GM21825 (cell line): ENCODE results near the gene CENPA.
"Not testable (repeated sequence)": the region's sequence is repeated elsewhere in the genome, so short reads cannot be mapped to it uniquely, and the experiment has no call there.

Experiments
- ATAC-seq: cut with Tn5 transposase; IDR thresholded peaks from one replicate; pipeline ENCODE4 v1.9.1; 2021; ENCODE audit warnings: mild to moderate bottlenecking, moderate library complexity; ENCODE audit not compliant: unreplicated experiment

CENPA gene

DNA sequence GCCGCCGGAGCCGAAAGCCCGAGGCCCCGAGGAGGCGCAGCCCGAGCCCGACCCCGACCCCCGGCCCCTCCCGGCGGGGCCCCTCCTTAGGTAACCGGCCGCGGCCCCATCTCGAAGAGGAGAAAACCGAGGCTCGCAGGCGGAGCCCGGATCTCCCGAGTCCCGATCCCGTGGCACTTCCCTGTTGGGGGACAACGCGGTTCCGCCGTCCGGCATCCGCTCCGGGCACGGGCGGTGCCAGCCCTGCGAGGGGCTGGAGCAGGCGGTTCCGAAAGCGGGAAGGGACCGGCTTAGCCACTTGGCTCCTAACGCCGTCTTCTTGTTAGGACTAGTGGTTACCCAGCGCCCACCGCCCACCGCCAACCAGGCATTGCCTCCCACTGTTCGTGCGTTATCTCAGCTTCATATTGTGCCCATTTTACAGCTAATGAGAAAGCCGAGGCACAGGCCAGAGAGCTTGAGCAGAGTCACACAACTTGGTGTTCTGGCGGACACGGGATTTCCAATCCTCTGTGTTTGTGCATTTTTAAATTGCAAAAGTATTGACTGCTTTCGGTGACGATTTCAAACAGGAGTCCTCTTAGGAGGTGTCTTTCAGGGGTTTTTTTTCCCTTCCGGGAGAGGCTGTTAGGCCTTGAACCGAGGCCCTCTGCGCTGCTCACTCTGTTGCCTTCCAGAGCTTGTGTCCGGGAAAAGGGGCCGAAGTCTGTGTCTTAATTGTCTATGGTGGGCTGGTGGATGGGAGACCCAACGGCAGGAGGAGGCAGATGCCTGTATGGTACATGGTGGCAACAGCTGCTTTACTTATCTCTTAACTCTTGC is 562 bp downstream of the CENPA start:
- peak; percentile 19 for ATAC-seq

DNA sequence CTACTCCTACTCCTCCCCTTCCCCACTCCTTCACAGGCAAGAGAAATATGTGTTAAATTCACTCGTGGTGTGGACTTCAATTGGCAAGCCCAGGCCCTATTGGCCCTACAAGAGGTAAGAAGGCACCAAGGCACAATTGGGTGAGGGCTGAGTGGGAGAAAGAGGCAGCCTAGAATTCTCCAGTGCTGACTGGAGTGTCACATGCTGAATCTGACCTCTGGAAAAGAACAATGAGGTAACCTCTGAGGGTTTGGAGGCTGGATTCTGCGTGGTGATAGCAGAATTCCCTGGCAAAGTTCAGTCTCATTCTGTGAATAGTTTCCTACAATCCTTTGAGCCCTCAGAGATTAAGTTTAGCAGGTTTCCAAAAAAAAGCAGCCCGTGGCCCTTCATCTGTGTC is 6.9 kb downstream of the CENPA start:
- no peak for ATAC-seq

DNA sequence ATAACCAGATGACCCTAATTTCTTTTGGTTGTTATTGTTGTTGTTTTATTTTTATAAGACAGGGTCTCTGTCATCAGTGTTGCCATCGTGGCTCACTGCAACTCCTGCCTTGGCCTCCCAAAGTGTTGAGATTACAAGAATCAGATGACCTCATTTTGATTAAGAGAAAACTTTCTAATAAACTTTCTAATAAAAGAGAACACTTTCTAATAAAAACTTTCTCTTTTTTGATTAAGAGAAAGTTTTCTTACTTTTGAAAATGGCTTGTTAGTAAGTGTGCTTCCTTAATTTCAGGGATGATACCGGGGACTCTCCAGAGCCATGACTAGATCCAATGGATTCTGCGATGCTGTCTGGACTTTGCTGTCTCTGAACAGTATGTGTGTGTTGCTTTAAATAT is 7.7 kb downstream of the CENPA start:
- ATAC-seq: no peak

DNA sequence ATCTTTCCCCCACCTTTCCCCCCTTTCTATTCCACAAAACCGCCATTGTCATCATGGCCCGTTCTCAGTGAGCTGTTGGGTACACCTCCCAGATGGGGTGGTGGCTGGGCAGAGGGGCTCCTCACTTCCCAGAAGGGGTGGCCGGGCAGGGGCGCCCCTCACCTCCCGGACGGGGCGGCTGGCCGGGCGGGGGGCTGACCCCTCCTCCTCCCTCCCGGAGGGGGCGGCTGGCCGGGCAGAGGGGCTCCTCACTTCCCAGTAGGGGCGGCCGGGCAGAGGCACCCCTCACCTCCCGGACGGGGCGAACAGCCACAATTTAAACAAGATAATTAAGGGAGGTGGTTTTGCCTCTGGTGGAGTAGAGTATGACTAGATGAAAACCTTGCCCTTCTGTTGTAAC is 9.3 kb downstream of the CENPA start:
- not testable (repeated sequence) for ATAC-seq

DNA sequence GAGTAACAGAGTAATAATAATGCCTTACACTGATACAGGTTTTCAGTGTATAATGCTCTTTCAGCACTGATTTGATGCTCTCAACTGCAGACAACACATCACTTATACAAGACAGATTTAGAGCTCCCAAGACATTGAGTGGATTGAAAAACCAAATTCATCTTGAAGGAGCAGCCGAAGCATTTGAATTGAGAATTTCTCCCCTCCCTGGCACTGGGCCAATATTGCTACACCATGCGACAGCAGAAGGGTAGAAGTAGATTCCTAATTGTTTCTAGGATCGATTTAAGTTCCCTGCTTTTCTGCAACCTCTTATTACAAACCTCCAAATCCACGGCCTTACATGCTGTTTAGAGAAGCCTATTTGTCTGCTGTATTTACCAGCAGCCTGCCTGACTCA is 15.5 kb downstream of the CENPA start:
- ATAC-seq: no peak

DNA sequence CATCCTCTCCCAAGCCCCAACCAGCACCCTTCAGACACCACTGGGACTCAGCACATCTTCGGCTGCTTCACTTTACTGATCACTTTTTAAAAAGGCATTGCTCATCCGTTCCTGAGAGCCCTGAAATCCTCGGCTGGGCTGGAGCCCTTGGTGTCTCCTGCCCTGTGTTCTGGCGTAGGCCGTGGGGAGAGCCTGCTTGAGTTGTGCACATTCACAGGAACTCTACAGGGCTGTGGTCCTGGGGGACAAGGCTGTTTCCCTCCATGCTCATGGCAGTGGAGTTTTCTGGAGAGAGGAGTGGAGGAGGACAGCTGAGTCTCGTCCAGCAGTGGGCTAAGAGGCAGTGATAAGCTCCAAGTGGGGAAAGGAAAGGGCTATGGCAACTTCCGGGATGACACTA is 15.9 kb downstream of the CENPA start:
- no peak for ATAC-seq

DNA sequence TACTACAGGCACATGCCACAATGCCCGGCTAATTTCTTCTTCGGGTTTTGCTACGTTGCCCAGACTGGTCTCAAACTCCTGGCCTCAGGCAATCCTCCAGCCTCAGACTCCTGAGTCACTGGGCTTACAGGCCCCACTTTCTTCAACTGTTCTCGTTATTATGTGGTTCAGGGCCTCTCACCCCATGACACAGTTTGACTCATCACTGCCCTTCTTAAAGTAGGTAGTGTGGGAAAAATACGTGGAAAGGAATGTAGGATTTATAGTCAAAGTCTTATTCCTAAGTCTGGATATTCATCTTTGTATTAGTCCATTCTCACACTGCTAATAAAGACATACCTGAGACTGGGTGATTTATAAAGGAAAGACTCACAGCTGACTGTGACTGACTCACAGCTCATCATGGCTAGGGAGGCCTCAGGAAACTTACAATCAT is 19.4 kb downstream of the CENPA start:
- ATAC-seq: no peak

DNA sequence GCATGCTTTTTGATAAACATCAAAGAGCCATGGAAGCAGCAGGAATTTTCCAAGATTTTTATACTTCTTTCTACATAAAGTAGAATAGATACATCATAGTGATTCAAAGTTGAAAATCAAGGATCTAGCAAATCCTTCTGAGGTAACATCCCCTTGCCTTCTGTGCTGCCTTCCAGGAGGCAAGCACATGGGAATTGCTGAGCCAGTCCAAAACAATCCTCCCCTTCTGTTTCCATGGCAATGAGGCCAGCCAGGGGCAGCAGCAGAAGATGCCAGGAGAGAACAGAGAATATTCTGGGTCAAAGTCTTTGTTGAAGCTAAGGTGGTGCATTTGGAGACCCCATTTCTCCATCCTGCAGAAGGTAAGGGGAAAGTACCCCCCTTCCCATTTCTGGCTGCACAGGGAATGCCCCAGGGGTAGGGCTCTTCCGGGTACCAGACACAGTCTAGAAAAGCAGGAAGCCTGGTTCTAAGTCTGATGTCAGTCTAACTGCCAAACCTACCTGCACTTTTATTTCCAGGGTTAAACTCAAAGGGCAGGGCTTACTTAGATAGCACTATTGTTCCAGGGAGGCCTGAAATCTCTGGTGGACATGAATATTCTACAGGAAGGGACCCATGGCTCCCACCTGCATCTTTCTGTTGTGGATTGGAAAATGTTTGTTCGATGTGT is 22.1 kb downstream of the CENPA start:
- ATAC-seq: no peak

DNA sequence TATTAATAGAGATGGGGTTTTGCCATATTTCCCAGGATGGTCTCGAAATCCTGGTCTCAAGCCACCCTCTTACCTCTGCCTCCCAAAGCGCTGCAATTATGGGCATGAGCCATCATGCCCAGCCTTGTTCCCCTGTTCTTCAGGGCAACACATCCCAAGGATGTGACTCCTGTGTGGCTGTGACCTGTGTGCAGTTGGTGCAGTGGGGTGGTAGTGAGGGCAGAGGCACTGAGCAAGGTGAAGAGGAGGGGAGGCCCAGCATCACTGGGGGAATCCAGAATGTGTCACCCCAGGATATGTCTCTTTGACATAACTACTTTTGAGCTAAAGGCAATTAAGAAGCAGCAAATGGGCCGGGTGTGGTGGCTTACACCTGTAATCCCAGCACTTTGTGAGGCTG is 23.4 kb downstream of the CENPA start:
- ATAC-seq: no peak

DNA sequence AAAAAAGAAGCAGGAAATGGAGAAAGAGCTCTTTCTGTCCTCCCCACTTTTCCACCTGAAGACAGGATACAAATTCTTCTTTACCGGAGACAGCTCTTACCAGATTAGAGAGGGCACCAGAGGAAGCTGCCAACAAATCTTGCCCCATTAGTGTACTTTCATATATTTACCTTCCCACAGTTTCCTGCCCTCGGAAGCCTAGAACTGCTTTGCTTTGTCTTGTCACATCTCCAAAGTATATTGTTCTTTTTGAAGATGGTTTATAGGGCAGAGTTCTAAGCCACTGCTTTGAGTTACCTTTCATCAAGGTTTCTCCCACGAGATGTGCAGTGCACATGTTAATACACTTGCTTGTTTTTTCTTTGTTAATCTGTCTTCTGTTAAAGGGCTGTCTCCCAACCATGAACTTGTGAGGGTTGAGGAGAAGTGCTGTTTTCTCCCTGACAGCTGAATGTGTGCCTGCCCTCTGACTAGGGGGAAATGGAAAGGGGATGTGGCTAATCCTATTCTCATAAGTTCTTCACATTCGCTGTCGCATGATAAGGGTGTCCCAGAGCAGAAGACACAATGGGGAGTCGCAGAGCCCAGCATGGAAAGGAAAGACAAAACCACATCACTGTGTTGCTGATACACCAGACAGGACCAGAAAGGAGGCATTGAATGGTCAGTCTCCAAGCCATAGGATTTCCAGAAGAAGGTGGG is 24.2 kb downstream of the CENPA start:
- no peak for ATAC-seq

DNA sequence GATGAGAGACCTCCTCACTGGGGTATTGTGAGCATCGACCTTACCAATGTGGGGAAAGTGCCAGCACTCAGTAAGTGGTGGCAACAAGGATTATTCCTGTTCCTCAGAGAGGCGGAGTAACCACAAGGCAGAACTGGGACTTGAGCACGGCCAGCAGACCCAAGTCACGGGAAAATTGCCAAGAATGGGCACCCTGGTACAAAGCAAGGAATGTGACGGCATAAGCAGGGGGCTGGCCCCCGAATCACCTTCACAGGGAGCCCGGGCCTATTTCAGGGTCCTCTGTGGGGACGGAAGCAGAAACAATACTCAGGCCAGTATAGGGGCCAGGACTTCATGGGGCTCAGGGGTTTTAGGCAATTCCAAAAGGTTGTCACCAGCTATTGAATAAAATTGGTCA is 25.4 kb downstream of the CENPA start:
- ATAC-seq: no peak

DNA sequence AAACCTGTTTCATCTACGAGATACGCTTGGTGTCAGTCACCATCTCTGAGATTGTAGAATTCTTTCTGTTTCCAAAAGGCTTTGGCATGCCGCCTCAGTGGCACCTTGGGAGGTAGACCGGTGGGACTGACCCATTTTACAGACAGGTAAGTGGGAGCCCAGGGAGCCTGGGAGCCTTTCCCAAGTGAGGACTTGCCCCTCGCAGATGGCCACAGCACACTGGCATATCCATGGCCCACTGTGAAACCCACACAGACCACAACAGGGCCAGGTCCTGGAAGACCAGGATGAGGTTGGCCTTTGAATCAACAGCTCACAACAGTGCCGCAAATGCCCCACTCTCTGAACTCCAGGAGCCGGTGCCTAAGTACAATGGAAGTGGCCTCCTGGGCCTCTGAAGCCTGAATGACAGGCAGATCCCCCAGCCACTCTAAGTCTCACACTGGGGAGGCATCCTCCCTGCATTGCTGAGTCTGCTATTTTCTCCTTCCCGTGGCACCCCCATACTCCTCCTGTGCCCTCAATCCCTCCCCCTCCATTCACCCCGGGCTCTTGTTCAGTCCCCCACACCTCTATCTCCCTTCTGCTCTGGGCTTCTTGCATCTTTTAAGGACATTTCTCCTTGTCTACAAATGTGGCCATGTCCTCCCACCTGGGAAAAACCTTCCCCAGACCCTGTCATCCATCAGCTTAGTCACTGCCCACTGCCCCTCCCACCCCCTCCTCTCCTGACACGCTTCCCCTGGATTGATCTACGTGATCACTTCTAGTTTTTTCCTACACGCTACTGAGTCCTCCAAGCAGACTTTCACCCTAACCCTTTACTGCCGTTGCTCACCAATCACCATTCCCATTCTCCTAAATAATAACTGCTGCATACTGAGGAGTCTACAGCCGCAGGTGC is 26.2 kb downstream of the CENPA start:
- no peak for ATAC-seq

DNA sequence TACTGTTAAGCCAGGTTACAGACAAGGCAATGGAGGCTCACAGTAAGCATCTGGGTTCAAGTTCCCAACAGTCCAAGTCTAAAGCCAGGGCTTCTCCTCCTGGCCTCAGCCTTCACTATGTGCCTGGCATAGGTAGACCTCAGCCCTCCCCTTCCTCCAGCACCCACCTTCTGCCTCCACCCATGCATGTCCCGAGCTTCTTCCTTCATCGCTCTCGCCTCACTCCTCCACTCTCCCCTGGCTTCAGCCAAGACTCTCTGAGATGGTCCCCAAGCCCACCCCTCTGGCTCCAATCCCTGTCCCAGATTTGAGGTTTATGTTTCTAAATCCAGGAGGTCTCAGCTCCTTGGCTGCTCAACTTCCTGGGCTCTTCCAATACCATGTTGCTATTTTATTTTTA is 26.9 kb downstream of the CENPA start:
- ATAC-seq: no peak

DNA sequence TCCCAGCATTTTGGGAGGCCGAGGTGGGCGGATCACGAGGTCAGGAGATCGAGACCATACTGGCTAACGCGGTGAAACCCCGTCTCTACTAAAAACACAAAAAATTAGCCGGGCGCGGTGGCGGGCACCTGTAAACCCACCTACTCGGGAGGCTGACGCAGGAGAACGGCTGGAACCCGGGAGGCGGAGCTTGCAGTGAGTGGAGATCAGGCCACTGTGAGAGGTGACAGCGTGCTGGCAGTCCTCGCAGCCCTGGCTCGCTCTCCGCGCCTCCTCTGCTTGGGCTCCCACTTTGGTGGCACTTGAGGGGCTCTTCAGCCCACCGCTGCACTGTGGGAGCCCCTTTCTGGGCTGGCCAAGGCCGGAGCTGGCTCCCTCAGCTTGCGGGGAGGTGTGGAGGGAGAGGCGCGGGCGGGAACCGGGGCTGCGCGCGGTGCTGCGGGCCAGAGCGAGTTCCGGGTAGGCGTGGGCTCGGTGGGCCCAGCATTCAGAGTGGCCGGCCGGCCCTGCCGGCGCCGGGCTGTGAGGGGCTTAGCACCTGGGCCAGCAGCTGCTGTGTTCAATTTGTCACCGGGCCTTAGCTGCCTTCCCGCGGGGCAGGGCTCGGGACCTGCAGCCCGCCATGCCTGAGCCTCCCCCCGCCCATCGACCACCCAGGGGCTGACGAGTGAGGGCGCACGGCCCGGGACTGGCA is 28.4 kb downstream of the CENPA start:
- ATAC-seq: not testable (repeated sequence)

DNA sequence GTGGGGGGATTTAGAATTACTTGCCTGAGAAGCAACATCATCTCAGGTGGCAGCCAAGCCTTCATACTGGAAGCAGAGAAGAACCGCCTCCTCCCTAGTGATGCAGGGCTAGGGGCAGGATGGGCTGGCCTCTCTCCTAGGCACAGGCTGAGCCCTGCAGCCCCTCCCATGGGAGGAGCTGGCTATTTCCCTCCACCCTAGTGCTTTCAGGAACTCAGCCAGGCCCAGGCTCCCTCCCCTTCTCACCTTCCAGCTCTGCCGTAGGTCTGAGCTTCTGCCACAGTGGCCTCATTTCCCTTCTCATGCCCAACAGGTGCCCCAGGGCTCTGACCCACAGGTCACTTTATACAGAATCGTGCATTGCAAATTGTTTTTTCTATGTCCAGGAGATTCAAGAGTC is 31.0 kb downstream of the CENPA start:
- no peak for ATAC-seq

DNA sequence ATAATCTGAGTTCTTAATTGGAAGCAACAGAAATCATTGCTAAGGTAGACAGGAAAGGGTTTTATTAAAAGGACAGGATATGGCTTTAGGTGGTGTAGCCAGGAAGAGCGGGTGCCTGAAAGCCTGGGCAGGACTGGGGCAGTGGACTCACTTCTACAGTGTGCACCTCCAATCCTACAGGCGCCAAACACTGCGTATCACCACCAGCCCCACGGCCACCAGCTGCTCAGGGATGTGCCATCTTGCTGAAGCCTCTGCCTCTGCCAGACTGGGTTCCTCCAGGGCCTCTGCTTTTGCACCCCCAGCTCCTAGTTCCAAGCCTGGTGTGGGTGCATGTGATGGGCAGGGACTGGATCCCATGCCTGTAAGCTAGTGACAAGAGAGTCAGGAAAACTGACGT is 32.4 kb downstream of the CENPA start:
- no peak for ATAC-seq

DNA sequence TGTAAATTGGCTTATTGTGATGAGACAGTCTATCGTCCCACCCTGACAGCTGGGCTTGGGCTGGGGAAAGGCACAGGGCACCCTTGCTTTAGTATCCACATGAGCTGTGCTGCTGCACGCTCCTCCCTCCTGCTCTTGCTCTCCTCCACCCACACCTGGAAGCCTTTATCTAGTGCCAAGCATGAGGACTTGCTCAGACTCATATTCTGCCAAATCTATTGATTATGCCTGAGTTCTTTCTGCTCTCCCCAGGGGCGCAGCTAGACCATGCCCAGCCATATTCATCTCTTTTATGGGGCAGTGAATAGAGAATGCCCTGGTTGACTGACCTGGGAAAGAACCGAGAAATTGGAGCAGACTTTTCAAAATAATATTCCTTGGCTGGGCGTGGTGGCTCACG is 33.1 kb downstream of the CENPA start:
- no peak for ATAC-seq

DNA sequence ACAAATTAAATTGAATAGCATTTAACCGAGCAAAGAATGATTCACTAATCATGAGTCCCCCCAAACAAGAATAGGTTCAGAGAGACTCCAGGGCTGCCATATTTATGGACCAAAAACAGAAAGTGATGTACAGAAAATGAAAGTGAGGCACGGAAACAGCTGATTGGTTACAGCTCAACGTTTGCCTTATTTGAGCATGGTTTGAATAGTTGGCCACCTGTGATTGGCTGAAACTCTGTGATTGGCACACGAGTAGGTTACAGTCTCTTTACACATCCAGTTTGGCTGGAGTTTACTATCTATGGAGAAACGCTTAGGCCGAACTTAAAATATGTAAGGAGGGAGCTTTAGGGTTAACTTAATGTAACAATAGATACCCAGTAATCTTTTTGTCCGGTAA is 35.1 kb downstream of the CENPA start:
- ATAC-seq: no peak

DNA sequence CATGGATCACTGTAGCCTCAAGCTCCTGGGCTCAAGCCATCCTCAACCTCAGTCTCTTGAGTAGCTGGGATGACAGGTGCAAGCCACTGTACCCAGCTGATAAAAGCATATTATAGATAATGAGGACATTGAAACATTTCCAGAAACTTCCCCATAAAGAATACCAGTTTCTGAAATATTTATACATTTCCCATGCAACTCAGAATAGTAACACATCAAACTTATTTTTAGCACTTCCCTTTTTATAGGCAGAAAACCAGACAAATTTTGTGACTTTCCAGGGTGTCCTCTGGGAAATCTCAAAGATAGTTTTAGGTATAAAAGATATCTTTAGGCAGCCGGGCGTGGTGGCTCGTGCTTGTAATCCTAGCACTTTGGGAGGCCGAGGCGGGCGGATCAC is 37.0 kb downstream of the CENPA start:
- no peak for ATAC-seq
